GM12865 (cell line): Measurements from ENCODE around the gene LAMA4.

Experiments
- DNase-seq: peaks from one replicate; pipeline ENCODE4 v3.0.0; 2010; ENCODE audit warnings: low read depth
- H3K4me3 ChIP-seq: 2 replicates; pipeline ENCODE4 v1.5.1; 2011; ENCODE audit warnings: mild to moderate bottlenecking, low read depth, low read length, control low read depth
- TF ChIP-seq, protein P1 (sequence below): IDR thresholded peaks from 2 replicates; pipeline ENCODE4 v1.5.1; 2011; ENCODE audit warnings: low read length, control low read depth, low read depth, inconsistent platforms; ENCODE audit not compliant: insufficient read depth; ENCODE audit errors: missing control alignments

Gene LAMA4

DNA sequence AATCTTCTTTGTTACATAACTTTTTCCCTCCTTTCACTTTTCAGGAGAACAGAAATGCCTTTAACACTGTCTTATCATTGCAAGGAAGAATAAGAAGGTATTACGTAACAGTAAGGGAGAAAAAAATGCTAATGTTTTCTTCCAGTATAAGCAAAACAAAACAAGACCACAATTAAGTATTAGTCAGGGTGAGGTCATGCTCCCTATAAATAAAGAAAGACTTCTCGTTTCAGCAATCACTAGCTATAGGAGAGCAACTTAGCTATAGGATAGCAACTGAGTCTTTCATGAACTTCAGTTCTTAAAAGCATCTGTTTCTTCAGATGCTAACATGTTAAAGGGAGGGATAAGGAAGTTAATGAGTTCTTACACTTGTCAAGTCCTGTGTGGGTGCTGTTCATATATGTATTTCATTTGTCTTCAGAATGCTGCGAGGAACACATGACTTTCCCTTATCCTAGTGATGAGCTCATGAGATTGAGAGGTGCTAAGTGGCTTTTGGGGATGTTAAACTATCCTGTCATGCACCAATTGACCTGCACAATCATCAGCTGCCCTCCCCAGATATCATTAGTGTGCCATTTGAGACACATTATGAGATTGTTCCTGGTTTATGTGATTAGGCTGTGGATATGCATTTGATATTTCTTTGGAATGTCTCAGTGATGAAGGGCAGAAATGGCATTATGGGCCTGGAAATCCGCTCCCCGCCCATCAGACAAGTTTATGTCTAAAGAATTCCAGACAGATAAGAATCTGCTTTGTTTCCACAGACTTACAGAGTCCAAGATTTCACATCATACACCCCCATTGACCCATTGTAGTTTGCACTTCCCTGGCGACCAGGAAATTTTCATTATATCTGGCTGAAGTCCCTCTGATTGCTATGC lies 37.5 kb downstream of the LAMA4 start:
- no peak overlapping the region for H3K4me3 ChIP-seq
- TF ChIP-seq, protein P1, sequence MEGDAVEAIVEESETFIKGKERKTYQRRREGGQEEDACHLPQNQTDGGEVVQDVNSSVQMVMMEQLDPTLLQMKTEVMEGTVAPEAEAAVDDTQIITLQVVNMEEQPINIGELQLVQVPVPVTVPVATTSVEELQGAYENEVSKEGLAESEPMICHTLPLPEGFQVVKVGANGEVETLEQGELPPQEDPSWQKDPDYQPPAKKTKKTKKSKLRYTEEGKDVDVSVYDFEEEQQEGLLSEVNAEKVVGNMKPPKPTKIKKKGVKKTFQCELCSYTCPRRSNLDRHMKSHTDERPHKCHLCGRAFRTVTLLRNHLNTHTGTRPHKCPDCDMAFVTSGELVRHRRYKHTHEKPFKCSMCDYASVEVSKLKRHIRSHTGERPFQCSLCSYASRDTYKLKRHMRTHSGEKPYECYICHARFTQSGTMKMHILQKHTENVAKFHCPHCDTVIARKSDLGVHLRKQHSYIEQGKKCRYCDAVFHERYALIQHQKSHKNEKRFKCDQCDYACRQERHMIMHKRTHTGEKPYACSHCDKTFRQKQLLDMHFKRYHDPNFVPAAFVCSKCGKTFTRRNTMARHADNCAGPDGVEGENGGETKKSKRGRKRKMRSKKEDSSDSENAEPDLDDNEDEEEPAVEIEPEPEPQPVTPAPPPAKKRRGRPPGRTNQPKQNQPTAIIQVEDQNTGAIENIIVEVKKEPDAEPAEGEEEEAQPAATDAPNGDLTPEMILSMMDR: no peak
- DNase-seq: no peak

DNA sequence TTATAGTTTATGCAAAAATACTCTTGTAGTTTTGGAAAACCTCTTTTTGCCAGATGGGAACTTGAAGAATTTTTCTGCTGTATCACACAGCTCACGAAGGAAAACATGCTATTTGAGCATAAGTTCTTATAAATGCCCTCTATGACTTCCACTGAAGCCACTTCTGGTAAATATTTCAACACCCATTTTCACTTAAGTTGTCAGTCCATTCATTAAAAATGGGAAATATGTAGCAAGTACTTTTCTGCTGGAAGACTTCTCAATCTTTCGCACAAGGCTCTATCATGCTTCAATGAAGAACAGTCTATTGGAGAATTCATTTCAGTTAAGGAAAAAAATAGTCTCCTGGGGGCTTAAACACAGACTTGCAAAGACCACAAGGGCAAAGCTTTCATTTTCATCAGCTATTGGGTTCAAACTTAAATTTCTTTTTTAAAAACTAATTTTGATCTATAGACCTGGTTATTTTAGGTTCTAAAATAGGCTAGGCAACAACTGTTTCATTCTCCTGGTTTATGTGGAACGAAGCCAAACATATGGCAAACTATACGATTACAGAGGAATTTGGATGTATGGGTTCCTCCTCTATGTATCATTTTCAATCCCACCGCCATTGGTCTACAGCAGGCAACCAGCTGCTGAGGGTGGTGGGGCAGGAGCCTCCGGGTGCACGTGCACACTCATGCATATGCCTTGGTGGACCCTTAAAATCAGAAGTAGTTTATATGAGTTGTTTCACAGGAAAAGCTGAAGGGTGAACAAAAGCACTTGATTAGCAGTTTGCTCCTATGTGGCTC lies 38.7 kb downstream of the LAMA4 start:
- no peak for DNase-seq
- TF ChIP-seq, protein P1: no peak
- no peak overlapping the region for H3K4me3 ChIP-seq

DNA sequence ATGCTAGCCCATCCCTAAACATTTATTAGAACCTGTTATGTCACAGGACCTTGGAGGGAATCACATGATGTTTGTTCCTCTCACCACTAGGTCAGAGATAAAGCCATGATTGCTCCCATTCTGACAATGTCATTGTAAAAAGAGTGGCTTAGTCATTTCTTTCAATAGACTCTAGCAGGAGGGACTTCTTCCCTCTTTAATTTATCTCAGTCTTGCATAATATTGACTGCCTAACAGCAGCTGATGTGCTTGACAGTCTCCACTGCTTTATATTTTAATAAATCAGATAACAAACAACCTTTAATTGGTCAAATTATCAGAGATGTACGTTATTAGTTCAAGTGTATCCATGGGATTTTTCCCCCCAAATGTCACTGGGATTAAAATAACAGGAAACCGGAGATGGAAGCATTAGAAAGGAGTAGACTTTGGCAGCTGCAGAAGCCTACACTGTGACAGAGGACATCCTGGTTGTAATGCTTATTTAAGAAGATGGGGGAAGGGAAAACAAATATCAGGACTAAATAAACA lies 39.6 kb downstream of the LAMA4 start:
- no peak overlapping the region for H3K4me3 ChIP-seq
- DNase-seq: no peak
- TF ChIP-seq, protein P1: no peak

DNA sequence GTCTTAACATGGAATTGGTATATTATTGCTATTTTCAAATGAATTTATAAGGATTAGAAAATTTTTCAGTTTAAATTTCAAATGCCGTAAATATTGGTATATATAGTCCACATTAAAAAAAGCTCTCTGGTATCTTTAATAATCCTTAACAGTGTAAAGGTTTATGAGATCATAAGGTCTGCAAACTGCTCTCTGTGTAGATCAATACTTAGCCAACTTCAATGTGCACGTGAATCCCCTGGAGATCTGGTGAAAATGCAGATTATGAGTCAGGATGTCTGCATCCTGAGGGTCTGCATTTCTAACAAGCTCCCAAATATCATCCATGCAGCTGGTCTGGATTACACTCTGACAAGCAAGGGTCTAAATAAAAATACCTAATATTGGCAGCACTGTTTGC lies 43.5 kb downstream of the LAMA4 start:
- no peak for DNase-seq
- TF ChIP-seq, protein P1: no peak
- no peak overlapping the region for H3K4me3 ChIP-seq

DNA sequence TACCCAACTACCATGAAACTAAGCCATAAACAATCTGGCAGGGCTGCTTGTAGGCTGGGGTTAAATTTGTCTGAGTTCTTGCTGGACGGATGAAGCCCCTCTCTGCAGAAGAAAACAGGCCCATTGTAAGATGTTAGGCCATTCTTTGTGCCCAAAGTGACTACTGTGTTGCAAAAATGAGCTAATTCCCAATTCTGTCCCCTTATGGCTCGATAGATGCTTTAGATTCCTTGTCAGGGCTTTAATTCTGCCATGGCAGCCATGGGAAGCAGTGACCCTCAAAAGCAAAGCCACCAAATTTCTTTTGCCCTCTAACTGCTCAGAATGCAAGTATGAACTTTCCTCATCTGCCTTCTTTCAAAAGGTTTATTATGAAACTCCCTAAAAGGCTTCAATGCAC lies 45.2 kb downstream of the LAMA4 start:
- no peak overlapping the region for H3K4me3 ChIP-seq
- DNase-seq: no peak
- TF ChIP-seq, protein P1: no peak

DNA sequence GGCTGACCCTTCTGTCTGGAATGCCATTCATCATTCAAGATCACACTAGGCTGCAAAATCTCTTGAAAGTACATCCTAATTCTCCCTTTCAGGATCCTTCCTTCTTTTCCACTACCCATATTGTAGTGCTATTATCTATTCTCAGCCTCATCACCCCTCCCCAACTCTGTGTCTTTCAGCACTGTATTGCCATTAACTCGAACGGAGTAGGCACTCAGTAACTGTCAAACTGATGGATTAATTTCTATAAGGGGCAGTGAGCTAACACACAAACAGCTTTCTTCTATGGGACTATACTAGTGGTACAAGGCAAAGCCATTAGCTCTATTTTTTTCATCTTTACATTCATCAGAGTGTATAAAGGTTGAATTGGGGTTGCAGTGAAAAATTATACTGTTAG lies 46.6 kb downstream of the LAMA4 start:
- TF ChIP-seq, protein P1: no peak
- no peak for DNase-seq
- no peak overlapping the region for H3K4me3 ChIP-seq
